ENCODE measurements around the gene CLMP. TPM values are rescaled to one million over a fixed set of nuclear protein-coding genes. Genes with fewer than 3 reads are reported as not detected.

CLMP gene
- total and polyA plus RNA-seq, 7 experiments from 2014 or later: 0.08 to 0.60 (median 0.27) TPM

DNA sequence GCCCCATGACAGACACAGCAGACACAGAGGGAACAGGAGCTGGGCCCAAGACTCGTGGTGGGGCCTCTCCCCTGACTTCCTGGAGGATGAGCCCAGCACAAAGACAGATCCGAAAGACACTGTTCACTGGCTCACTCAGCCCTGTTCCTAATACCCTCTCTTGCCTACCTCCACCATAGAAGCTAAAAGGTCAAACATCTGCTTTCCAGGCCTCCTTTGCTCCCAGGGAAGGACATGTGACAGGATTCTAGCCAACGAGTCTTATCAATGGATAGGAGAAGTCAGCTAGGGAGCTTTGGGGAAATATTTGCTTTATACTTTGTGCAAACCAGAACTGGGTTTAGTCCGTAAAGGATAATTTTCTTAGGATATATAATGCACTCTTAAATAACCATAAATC lies 8.4 kb upstream of the CLMP start:
- H3K4me3 ChIP-seq (ENCODE audit: low read length): no peak overlapping the region
- Mint-ChIP-seq H3K4me1 (peaks cover 0 to 2% (median 0%) of the 10 kb centered on the region in 7 donors), H3K27ac (no peak overlapping the region), H3K9me3 (no peaks in the 10 kb centered on the region), H3K27me3 (peaks cover 14 to 64% (median 38%) of the 10 kb centered on the region in 5 donors), H3K4me3 (no peak overlapping the region), H3K36me3 (no peaks in the 10 kb centered on the region)
- no peaks in the 10 kb centered on the region for H3K4me1 ChIP-seq (ENCODE audit: control insufficient read depth in 2 of 2, insufficient read depth in 2 of 2, low read length in 2 of 2)
- CTCF ChIA-PET: no interaction called here
- no peak overlapping the region for H3K27ac ChIP-seq (ENCODE audit: low read depth, low read length)
- POLR2A ChIA-PET: no interaction called here
- no peaks in the 10 kb centered on the region for H3K9me3 ChIP-seq (ENCODE audit: control insufficient read depth in 2 of 3, low read length in 3 of 3)
- no peak for DNase-seq
- H3K27me3 ChIP-seq (ENCODE audit: control insufficient read depth in 2 of 2, insufficient read depth in 2 of 2, low read length in 2 of 2): peaks cover 3 to 4% of the 10 kb centered on the region in 2 donors
- no peaks in the 10 kb centered on the region for H3K36me3 ChIP-seq (ENCODE audit: control insufficient read depth in 2 of 3, insufficient read depth in 3 of 3, low read length in 3 of 3)
- intact Hi-C loops (cut with micrococcal nuclease): no loop called here
- no peak for ATAC-seq

DNA sequence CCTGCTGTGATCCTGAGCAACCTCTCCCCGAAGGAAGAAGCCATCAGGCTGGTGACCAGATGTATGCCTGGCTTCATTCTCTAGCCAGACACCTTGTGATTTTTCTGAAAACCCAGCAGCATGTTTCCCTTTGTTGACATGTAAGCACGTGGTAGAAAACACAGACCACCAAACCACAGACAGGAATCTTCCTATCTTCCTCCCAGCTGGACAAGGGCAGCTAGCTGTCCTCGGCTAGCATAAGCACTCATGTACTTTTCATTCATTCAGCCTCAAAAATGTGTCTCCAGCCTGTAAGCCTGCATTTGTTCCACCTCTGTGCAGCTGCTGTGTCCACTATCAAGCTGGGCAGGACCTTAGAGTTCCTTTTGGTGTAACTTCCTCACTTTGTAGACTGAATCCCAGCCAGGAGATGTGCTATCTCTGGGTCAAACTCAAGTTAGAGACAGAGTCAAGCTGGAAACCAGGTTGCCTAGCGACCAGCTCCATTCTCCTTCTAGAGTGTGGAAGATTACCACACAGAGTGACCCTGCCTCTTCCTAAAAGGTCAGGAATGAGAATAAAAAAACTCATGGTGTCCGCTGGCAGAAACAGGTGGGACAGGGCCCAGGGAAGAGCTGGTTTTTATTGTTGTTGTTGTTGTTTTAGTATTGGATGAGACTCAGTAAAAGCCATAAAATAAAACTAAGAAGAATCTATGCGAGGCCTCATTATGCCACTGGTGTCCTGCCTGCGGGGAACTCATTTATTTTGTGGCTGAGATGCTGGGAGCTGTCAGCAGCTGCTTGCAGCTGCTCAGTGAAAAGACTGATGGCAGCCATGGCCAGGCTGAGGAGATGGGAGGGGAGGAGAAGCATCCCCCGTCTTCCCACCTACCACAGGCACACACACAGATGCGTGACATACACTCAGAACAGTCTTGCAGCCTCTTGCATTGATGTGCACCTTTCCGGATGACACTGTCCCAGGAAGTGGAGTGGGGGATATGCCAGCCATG lies 7.4 kb upstream of the CLMP start:
- H3K27me3 Mint-ChIP-seq: peaks cover 24 to 67% (median 42%) of the 10 kb centered on the region in 5 donors
- CTCF ChIA-PET: interaction anchor here (0.5 kb wide), 1 partner anchor 59 kb away, joined by 3 read pairs; no protein-coding TSS in a partner anchor
- Histone ChIP-seq H3K27ac (ENCODE audit: low read depth, low read length) (no peak overlapping the region), H3K36me3 (ENCODE audit: control insufficient read depth in 2 of 3, insufficient read depth in 3 of 3, low read length in 3 of 3) (no peaks in the 10 kb centered on the region), H3K4me1 (ENCODE audit: control insufficient read depth in 2 of 2, insufficient read depth in 2 of 2, low read length in 2 of 2) (no peaks in the 10 kb centered on the region), H3K9me3 (ENCODE audit: control insufficient read depth in 2 of 3, low read length in 3 of 3) (no peaks in the 10 kb centered on the region), H3K27me3 (ENCODE audit: control insufficient read depth in 2 of 2, insufficient read depth in 2 of 2, low read length in 2 of 2) (peaks cover 3% of the 10 kb centered on the region in 2 donors), H3K4me3 (ENCODE audit: low read length) (no peak overlapping the region)
- POLR2A ChIA-PET: no interaction called here
- H3K9me3 Mint-ChIP-seq: no peaks in the 10 kb centered on the region
- no peaks in the 10 kb centered on the region for H3K4me1 Mint-ChIP-seq
- no peaks in the 10 kb centered on the region for H3K36me3 Mint-ChIP-seq
- no peak overlapping the region for H3K4me3 Mint-ChIP-seq
- no peak overlapping the region for H3K27ac Mint-ChIP-seq
- ATAC-seq (no peak), DNase-seq (no peak)
- intact Hi-C loops (cut with micrococcal nuclease): no loop called here

DNA sequence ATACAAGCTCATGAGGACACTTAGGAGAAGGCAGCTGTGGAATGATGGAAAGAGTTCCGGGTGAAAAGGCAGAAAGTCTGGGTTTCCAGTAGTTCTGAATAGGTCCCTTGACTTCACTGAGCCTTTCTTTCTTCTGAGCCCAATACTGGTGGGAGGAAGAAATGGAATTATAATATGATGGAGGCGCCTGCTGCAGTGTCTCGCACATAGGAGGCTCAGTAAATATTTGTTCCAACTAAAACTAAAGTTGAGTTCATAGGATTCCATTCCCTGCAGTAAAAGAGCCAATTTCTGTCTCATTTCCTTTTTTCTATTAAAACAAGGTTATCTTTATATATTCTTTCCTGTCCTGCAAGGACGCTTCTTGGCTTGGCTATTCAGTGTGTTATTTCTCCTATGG lies 5.2 kb upstream of the CLMP start:
- no peaks in the 10 kb centered on the region for H3K9me3 Mint-ChIP-seq
- Histone ChIP-seq H3K4me1 (ENCODE audit: control insufficient read depth in 2 of 2, insufficient read depth in 2 of 2, low read length in 2 of 2) (peaks cover 0 to 12% of the 10 kb centered on the region in 2 donors), H3K27ac (ENCODE audit: low read depth, low read length) (no peak overlapping the region), H3K4me3 (ENCODE audit: low read length) (no peak overlapping the region), H3K9me3 (ENCODE audit: control insufficient read depth in 2 of 3, low read length in 3 of 3) (no peaks in the 10 kb centered on the region), H3K27me3 (ENCODE audit: control insufficient read depth in 2 of 2, insufficient read depth in 2 of 2, low read length in 2 of 2) (peaks cover 0 to 15% of the 10 kb centered on the region in 2 donors), H3K36me3 (ENCODE audit: control insufficient read depth in 2 of 3, insufficient read depth in 3 of 3, low read length in 3 of 3) (no peaks in the 10 kb centered on the region)
- H3K36me3 Mint-ChIP-seq: peaks cover 0 to 4% (median 3%) of the 10 kb centered on the region in 5 donors
- ChIA-PET POLR2A (no interaction called here), CTCF (no interaction called here)
- peaks cover 36 to 66% (median 51%) of the 10 kb centered on the region in 5 donors for H3K27me3 Mint-ChIP-seq
- H3K27ac Mint-ChIP-seq: no peak overlapping the region
- no peak overlapping the region for H3K4me3 Mint-ChIP-seq
- intact Hi-C loops (cut with micrococcal nuclease): no loop called here
- DNase-seq: no peak
- ATAC-seq: no peak
- peaks cover 4 to 8% (median 7%) of the 10 kb centered on the region in 7 donors for H3K4me1 Mint-ChIP-seq

DNA sequence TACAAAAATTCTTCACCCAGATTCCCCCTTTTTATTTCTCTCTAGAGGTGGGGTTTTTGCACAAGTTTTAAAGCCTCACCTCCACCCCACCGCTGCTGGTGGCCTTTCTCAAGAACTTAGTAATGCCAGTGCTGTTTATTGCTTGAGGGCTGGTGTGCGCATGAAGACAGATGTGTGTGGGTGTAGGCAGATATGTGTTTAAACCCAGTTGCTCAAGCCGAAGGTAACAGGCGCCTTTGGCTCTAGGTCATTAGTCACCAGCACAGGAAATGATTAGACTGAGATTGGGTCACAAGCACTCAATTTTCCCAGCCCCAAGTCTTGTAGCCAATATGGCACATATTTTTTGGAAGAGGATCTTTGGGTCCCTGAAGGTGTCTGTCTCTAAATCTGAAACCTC lies 2.7 kb upstream of the CLMP start:
- Mint-ChIP-seq H3K27ac (no peak overlapping the region), H3K4me3 (peak overlapping the region in 1 of 10 donors; percentile 25), H3K36me3 (peaks cover 0 to 4% (median 3%) of the 10 kb centered on the region in 5 donors), H3K4me1 (peaks cover 4 to 24% (median 16%) of the 10 kb centered on the region in 7 donors), H3K9me3 (peaks cover 0 to 1% (median 0%) of the 10 kb centered on the region in 11 donors), H3K27me3 (peaks cover 51 to 80% (median 65%) of the 10 kb centered on the region in 5 donors)
- H3K4me3 ChIP-seq (ENCODE audit: low read length): no peak overlapping the region
- no peaks in the 10 kb centered on the region for H3K9me3 ChIP-seq (ENCODE audit: control insufficient read depth in 2 of 3, low read length in 3 of 3)
- H3K36me3 ChIP-seq (ENCODE audit: control insufficient read depth in 2 of 3, insufficient read depth in 3 of 3, low read length in 3 of 3): no peaks in the 10 kb centered on the region
- H3K27ac ChIP-seq (ENCODE audit: low read depth, low read length): no peak overlapping the region
- ATAC-seq (no peak), DNase-seq (no peak)
- ChIA-PET POLR2A (no interaction called here), CTCF (no interaction called here)
- peaks cover 0 to 12% of the 10 kb centered on the region in 2 donors for H3K4me1 ChIP-seq (ENCODE audit: control insufficient read depth in 2 of 2, insufficient read depth in 2 of 2, low read length in 2 of 2)
- peaks cover 0 to 15% of the 10 kb centered on the region in 2 donors for H3K27me3 ChIP-seq (ENCODE audit: control insufficient read depth in 2 of 2, insufficient read depth in 2 of 2, low read length in 2 of 2)
- intact Hi-C loops (cut with micrococcal nuclease): no loop called here

DNA sequence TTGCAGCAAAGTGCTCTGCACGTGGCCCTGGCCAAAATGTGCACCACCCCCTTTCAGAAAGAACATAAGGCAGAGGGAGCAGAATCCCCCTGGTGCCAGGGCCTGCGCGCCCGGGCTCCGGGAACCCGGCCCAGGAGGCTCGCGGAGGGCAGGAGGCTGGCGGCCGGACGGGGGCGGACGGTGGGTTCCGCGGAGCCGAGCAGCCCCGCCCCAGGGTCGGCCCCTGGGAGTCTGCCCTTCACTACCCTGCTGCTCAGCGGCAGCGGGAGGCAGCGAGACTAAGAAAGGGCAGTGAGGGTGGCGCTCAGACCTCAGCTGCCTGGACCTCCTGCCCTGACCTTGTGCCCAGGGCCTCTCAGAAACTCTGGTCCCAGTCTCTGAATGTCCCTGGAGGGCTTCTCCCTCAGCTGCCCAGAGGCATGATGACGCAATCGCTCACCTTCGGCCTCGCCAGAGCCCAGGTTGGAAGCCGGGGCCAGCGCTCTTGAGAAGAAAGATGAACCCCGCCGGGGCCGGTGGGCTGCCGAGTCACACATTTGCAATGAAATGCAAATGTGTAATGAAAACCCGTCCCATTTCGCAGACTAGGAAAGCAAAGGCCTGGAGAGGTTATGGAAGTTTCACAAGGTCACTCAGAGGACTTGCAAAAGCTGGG lies 1.1 kb upstream of the CLMP start:
- no peak for ATAC-seq
- ChIA-PET CTCF (no interaction called here), POLR2A (interaction anchor here (0.6 kb wide), 1 partner anchor 25 kb away, joined by 3 read pairs; no protein-coding TSS in a partner anchor)
- Histone ChIP-seq H3K36me3 (ENCODE audit: control insufficient read depth in 2 of 3, insufficient read depth in 3 of 3, low read length in 3 of 3) (no peaks in the 10 kb centered on the region), H3K9me3 (ENCODE audit: control insufficient read depth in 2 of 3, low read length in 3 of 3) (no peaks in the 10 kb centered on the region), H3K27ac (ENCODE audit: low read depth, low read length) (no peak overlapping the region), H3K4me1 (ENCODE audit: control insufficient read depth in 2 of 2, insufficient read depth in 2 of 2, low read length in 2 of 2) (peaks cover 0 to 12% of the 10 kb centered on the region in 2 donors), H3K4me3 (ENCODE audit: low read length) (peak overlapping the region; percentile 39), H3K27me3 (ENCODE audit: control insufficient read depth in 2 of 2, insufficient read depth in 2 of 2, low read length in 2 of 2) (peaks cover 0 to 15% of the 10 kb centered on the region in 2 donors)
- no peak overlapping the region for H3K27ac Mint-ChIP-seq
- intact Hi-C loops (cut with micrococcal nuclease): no loop called here
- peak overlapping the region in 9 of 10 donors; percentile 60 to 88 (median 83) for H3K4me3 Mint-ChIP-seq
- peaks cover 56 to 85% (median 75%) of the 10 kb centered on the region in 5 donors for H3K27me3 Mint-ChIP-seq
- H3K36me3 Mint-ChIP-seq: peaks cover 0 to 4% (median 3%) of the 10 kb centered on the region in 5 donors
- peaks cover 12 to 34% (median 25%) of the 10 kb centered on the region in 7 donors for H3K4me1 Mint-ChIP-seq
- DNase-seq: no peak
- peaks cover 0 to 1% (median 0%) of the 10 kb centered on the region in 11 donors for H3K9me3 Mint-ChIP-seq

DNA sequence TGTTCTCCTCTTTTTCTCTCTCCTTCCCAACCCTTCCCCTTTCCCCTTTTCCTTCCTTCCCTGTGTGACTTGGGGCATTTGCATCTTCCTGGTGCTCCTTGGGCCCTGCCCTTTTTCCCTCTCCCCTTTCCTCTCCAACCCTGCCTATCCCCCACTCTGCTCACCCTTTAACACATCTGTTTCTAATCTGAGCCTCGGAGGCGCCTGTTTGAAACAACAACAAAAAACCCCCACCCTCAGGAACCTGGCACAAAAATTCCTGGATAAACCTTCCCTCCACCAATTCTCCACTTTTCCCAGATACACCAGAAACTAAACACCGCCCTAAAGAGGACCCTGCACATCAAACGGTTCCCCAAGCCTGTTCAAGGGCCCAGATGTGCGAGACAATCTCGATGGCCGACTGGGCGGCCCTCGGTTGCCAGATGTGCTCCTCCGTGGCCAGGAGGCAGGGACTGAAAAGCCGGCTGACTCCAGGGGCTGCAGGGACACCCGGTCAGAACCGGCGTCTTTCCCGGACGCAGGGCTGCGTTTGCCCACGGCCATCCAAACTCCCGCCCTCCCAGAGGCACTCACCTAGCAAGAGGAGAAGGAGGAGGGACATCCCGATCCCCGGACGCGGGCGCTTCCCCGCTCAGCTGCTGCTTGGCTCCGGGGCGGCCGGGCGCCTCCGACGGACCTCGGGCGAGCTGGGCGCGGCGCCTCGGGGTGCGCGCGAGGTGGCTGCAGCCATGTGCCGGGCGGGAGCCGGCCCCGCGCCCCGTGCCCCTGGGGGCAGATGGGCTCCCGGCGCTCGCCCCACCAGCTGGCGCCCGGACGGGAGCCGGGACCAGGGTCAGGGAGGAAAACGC lies 486 bp downstream of the CLMP start:
- H3K27me3 ChIP-seq (ENCODE audit: control insufficient read depth in 2 of 2, insufficient read depth in 2 of 2, low read length in 2 of 2): peaks cover 0 to 12% of the 10 kb centered on the region in 2 donors
- Mint-ChIP-seq H3K4me1 (peaks cover 12 to 34% (median 25%) of the 10 kb centered on the region in 7 donors), H3K27ac (no peak overlapping the region), H3K27me3 (peaks cover 56 to 88% (median 76%) of the 10 kb centered on the region in 5 donors), H3K9me3 (peaks cover 0 to 1% (median 0%) of the 10 kb centered on the region in 11 donors), H3K36me3 (peaks cover 0 to 4% (median 3%) of the 10 kb centered on the region in 5 donors), H3K4me3 (peak overlapping the region in 9 of 10 donors; percentile 28 to 87 (median 69))
- no peak overlapping the region for H3K4me3 ChIP-seq (ENCODE audit: low read length)
- ChIA-PET POLR2A (no interaction called here), CTCF (no interaction called here)
- H3K4me1 ChIP-seq (ENCODE audit: control insufficient read depth in 2 of 2, insufficient read depth in 2 of 2, low read length in 2 of 2): peaks cover 0 to 12% of the 10 kb centered on the region in 2 donors
- intact Hi-C loops (cut with micrococcal nuclease): no loop called here
- no peaks in the 10 kb centered on the region for H3K36me3 ChIP-seq (ENCODE audit: control insufficient read depth in 2 of 3, insufficient read depth in 3 of 3, low read length in 3 of 3)
- DNase-seq (no peak), ATAC-seq (no peak)
- no peak overlapping the region for H3K27ac ChIP-seq (ENCODE audit: low read depth, low read length)
- no peaks in the 10 kb centered on the region for H3K9me3 ChIP-seq (ENCODE audit: control insufficient read depth in 2 of 3, low read length in 3 of 3)

All from naive thymus-derived CD4-positive, alpha-beta T cell (primary cell).